NB4 (cell line): ENCODE data around the gene MARCO.

Experiments
- POLR2A ChIP-seq: IDR thresholded peaks from 2 replicates; pipeline ENCODE4 v1.6.1; 2011; ENCODE audit warnings: mild to moderate bottlenecking; ENCODE audit not compliant: insufficient read length; ENCODE audit errors: extremely low read depth
- TF ChIP-seq, protein P1 (sequence below): IDR thresholded peaks from one replicate; pipeline ENCODE4 v1.5.1; 2012; ENCODE audit warnings: low read depth, low read length

DNA sequence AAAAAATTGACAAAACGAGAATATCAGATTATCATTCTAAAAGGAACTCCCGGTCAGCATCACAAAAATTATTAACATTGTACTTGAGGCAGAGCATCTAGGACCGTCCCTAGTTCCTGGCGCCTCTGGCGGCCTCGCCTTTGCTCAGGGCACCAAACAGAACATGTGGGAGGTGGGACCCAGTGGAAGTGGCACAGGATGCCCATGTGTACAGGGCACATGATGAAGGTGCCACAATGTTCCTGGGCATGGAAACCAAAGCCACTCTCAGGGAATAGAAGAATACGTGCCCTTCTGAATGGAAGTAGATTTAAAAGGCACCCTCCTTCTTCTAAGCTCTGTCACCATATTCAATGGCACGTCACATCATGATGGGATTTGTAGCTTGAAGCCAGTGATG is 30.1 kb upstream of the MARCO start:
- TF ChIP-seq, protein P1, sequence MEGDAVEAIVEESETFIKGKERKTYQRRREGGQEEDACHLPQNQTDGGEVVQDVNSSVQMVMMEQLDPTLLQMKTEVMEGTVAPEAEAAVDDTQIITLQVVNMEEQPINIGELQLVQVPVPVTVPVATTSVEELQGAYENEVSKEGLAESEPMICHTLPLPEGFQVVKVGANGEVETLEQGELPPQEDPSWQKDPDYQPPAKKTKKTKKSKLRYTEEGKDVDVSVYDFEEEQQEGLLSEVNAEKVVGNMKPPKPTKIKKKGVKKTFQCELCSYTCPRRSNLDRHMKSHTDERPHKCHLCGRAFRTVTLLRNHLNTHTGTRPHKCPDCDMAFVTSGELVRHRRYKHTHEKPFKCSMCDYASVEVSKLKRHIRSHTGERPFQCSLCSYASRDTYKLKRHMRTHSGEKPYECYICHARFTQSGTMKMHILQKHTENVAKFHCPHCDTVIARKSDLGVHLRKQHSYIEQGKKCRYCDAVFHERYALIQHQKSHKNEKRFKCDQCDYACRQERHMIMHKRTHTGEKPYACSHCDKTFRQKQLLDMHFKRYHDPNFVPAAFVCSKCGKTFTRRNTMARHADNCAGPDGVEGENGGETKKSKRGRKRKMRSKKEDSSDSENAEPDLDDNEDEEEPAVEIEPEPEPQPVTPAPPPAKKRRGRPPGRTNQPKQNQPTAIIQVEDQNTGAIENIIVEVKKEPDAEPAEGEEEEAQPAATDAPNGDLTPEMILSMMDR, result no peak
- no peak for TF ChIP-seq POLR2A
